ENCODE results near the gene MAL.
"Not testable (repeated sequence)": the region's sequence is repeated elsewhere in the genome, so short reads cannot be mapped to it uniquely, and the experiment has no call there.

The MAL gene

DNA sequence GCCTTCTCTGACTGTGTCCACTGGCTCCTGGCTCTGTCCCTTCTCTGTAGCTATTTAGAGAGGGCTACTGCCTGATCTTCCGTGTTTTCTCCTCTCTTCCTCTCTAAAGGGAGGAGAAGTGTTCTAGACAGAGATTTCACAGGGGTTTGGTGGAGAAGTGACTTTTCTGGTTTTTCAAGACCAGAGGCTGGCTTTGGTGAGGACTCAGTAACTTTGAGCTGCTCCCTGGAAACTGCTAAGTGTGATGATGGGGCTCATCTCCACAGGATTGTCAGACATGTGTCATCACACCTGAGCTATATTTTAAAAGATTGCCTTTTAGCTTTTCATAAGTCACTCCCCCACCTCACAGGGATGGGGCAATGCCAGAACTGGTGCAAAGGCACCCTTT, 6.2 kb downstream of the MAL start:
- DNase-seq (ENCODE audit: extremely low read depth in 1 of 2, low read depth in 1 of 2) = no peak

DNA sequence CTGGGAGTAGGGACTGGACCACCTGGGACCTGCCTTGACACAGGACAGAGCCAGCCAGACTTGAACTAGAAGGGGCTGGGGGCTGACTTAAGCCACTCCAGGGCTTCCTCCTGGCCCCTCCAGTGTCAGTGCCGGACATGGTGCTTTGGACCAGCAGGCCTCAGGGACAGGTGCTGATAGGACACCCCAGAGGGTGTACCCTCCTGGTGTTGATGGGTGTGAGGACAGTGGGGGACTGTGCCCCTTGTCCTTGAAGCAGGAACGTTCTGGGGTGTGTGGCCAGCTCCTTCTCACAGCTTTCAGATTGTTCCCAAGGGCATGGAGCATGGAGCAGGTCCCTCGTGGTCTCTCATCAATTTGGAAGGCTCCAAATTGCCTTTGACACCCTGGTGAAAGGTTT, 6.8 kb downstream of the MAL start:
- DNase-seq (ENCODE audit: extremely low read depth in 1 of 2, low read depth in 1 of 2) = no peak

DNA sequence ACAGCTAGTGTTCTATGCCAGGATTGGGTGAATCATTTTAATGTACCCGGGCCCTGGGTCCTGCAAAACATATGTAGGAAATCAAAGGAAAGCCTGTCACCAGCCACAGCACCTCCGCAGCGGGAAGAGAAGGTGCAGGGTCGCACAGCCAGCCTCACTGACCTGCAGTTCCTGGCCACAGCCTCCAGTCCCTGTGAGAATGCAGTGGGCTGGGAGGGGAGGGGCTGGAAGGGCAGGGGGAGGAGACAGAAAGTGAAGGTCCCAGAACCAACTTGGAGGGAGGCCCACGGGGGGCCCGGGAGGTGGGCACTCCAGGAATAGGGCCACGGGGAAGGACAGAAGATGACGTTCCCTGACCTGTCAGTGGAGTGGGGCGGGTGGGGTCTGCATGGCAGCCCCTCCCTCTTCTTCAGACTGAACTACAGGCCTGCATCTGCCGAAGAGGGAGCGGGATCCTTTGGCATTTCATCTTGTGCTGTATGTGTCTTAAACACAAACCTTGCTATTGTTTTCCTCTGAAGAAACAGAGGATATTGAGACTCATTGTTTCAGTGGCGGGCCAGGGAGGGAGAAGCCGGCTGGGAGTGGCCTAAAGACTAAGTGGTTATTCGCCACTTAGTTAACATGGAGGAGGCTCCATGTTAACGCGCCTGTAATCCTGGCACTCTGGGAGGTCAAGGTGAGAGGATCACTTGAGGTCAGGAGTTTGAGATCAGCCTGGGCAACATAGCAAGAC, 7.5 kb downstream of the MAL start:
- no peak for DNase-seq (ENCODE audit: extremely low read depth in 1 of 2, low read depth in 1 of 2)

- DNase-seq (ENCODE audit: extremely low read depth in 1 of 2, low read depth in 1 of 2) = no peak
Measured at GRCh38 chr2:95034221-95034620, 8.7 kb downstream of the MAL start.

GRCh38 chr2:95034818-95035217, 9.3 kb downstream of the MAL start:
- DNase-seq (ENCODE audit: extremely low read depth in 1 of 2, low read depth in 1 of 2) = no peak

DNA sequence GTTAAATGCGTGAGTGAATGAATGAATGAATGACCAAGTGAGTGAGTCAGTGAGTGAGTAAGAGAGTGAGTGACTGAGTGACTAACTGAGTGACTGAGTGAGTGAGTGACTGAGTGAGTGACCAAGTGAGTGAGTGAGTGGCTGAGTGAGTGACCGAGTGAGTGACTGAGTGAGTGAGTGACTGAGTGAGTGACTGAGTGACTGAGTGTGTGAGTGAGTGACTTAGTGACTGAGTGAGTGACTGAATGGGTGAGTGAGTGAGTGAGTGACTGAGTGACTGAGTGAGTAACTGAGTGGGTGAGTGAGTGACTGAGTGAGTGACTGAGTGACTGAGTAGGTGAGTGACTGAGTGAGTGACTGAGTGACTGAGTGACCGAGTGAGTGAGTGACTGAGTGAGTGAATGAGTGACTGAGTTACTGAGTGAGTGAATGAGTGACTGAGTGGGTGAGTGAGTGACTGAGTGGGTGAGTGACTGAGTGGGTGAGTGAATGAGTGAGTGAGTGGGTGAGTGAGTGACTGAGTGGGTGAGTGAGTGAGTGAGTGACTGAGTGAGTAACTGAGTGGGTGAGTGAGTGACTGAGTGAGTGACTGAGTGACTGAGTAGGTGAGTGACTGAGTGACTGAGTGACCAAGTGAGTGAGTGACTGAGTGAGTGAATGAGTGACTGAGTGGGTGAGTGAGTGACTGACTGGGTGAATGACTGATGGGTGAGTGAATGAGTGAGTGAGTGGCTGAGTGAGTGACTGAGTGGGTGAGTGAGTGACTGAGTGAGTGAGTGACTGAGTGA, 11.3 kb downstream of the MAL start:
- DNase-seq (ENCODE audit: extremely low read depth in 1 of 2, low read depth in 1 of 2) = no peak

DNA sequence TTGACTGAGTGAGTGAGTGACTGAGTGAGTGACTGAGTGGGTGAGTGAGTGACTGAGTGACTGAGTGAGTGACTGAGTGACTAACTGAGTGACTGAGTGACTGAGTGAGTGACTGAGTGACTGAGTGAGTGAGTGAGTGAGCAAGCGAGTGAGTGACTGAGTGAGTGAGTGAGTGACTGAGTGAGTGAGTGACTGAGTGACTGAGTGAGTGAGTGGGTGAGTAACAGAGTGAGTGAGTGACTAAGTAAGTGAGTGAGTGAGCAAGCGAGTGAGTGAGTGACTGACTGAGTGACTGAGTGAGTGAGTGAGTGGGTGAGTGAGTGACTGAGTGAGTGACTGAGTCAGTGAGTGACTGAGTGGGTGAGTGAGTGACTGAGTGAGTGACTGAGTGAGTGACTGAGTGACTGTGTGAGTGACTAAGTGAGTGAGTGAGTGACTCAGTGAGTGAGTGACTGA, 11.9 kb downstream of the MAL start:
- DNase-seq (ENCODE audit: extremely low read depth in 1 of 2, low read depth in 1 of 2) = no peak

GRCh38 chr2:95037841-95038585, 12.5 kb downstream of the MAL start:
- DNase-seq (ENCODE audit: extremely low read depth in 1 of 2, low read depth in 1 of 2) = not testable (repeated sequence)

GRCh38 chr2:95038635-95039298, 13.3 kb downstream of the MAL start:
- DNase-seq (ENCODE audit: extremely low read depth in 1 of 2, low read depth in 1 of 2) = no peak

DNA sequence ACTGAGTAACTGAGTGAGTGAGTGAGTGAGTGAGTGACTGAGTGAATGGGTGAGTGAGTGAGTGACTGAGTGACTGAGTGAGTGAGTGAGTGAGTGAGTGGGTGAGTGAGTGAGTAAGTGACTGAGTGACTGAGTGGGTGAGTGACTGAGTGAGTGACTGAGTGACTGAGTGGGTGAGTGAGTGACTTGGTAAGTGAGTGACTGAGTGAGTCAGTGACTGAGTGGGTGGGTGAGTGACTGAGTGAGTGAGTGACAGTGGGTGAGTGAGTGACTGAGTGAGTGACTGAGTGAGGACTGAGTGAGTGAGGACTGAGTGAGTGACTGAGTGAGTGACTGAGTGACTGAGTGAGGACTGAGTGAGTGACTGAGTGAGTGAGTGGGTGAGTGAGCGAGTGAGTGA, 13.9 kb downstream of the MAL start:
- no peak for DNase-seq (ENCODE audit: extremely low read depth in 1 of 2, low read depth in 1 of 2)

- DNase-seq (ENCODE audit: extremely low read depth in 1 of 2, low read depth in 1 of 2) = no peak
Measured at GRCh38 chr2:95039978-95040377, 14.5 kb downstream of the MAL start.

DNA sequence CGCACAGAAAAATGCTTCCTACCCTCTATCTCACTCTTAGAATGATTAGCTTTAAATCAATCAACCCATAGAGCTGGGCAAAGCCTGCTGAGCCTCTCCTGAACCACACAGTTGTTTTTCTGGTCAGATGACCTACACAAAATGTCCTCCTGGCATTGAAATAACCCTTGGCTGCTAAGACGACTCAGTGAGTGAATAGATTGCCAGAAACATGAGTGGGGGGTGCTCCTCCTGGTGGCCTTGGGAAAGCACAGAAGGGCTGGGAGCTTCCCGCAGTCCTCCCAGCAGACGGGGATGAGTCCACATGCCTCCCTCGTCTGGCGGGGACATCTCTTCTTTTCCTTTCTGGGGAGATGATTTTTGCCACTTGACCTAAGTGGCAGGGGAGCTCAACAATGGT, 14.9 kb downstream of the MAL start:
- DNase-seq (ENCODE audit: extremely low read depth in 1 of 2, low read depth in 1 of 2) = no peak

- no peak for DNase-seq (ENCODE audit: extremely low read depth in 1 of 2, low read depth in 1 of 2)
Measured at GRCh38 chr2:95041060-95041823, 15.7 kb downstream of the MAL start.

DNA sequence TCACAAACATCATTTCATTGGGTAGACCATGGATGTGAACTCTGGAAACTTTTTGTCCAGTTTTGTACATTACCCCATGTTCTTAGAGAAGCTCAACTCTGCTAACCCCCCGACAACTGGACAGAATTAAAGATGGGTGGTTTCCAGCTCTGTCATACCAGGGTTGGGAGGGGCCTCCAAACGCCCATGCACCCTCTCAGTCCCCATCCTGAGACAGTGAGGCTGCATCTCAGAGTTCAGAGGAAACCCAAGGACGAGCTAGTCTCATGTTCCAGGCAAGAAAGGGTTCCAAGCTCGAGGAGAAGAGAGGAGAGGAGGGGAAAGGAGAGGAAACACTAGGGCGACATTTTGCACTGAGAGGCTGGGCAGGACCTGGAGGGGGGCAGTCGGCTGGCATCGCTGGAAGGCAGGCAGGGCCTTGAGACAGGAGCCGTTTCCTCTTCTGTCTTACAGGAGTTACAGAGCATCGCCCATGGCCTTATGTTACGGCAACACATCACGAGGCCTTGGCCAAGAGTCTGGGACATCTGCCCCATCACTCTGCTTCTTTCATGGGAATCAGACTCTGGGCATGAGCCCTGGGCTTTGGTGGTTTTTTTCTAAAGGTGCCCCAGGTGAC, 16.4 kb downstream of the MAL start:
- DNase-seq (ENCODE audit: extremely low read depth in 1 of 2, low read depth in 1 of 2) = no peak

GRCh38 chr2:95042472-95043271, 17.2 kb downstream of the MAL start:
- no peak for DNase-seq (ENCODE audit: extremely low read depth in 1 of 2, low read depth in 1 of 2)

- no peak for DNase-seq (ENCODE audit: extremely low read depth in 1 of 2, low read depth in 1 of 2)
Measured at GRCh38 chr2:95043300-95044093, 18.0 kb downstream of the MAL start.

DNA sequence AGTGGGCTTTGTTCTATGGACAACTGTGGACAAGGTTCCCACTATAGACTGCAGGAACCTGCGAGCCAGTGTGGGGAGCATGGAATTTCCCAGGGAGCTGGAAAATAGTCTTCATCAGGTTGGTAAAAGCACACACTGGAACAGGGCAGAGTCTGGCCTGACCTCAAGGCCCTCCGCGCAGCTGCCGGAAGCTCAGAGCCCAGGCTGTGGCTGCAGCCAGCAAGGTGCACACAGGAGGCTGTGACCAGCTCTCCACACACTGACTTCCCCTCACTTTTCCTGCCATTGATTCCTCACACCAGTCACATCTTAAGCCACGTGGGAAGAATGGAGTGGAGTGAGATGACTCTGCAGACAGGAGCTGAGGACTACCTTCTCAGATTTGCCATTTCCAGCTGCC, 19.1 kb downstream of the MAL start:
- DNase-seq (ENCODE audit: extremely low read depth in 1 of 2, low read depth in 1 of 2) = no peak

DNA sequence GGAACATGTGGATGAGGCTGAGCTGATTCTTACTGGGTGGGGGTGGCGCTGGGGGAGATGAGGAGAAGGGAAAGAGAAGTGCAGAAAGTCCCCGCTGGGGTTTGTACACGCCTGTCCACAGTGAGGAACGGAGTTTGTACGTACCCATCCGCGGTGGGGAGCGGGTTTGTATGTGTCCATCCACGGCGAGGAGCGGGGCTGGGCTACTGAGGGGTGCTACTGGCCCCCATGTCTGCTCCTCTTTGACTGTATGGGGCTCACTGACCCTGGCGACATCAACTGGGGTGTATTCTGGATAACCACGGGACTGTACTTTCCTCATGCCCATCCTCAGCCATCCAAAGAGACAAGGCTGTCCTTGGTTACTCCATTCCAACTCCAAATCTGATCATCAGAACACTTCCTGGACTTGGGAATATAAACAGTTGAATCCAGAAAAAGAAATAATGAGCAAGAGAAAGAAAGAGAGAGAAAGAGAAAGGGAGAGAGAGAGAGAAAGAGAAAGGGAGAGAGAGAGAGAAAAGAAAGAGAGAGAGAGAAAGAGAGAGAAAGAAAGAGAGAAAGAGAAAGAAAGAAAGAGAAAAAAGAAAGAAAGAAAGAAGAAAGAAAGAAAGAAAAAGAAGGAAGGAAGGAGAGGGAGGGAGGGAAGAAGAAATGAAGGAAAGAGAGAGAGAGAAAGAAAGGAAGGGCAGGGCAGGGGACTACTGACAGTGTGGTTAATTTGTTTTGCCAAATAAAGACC, 21.0 kb downstream of the MAL start:
- no peak for DNase-seq (ENCODE audit: extremely low read depth in 1 of 2, low read depth in 1 of 2)
